ENCODE data around the gene GALNT11. TPM values are rescaled to one million over a fixed set of nuclear protein-coding genes. Genes with fewer than 3 reads are reported as not detected.

Gene GALNT11
- total RNA-seq, 2 donors from 2014 or later, result 32.7 to 35.3 TPM

DNA sequence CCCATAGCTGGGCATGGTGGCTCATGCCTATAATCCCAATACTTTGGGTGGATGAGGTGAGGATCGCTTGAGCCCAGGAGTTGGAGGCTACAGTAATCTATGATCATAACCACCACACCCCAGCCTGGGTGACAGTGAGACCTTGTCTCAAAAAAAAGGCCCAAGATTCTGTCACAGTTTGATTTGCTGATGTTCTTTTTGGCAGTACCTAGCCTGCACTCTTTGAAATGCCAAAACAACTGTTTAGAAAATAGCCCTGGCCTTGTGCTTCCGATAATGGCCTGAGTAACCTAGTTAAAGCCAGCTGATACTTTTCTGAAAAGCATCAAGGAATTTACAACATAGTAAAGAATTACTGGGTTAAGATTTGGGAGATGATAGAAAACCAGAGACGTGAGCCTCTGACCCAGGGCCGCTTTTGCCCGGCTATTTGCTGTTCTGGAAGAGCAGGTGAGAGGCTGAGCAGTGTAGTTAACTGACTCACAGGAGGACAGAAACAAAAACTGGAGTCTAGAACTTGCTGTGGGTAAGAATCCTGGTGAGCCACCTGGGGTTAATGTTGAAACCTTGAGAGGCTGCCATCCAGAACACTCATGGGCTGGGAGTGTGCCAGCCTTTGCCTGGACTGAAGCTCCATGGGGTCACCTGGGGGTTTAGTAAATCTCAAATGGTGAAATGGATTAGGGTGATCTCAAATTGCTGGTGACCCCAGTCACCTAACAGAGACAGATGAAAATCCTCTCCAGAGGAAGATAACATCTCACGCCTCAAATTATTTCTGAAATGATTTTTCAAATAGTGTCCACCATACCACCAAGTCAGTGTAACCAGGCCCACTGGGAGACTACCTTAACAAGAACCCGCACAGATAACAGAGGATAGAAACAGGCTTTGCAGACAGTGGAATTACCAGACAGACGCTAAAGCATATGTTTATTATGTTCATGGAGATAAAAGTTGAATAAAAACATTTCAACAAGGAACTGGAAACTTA is 51.8 kb downstream of the GALNT11 start:
- Histone ChIP-seq H3K27me3 (ENCODE audit: control insufficient read depth, insufficient read depth, low read length, poor library complexity, severe bottlenecking) (no peaks in the 10 kb centered on the region), H3K27ac (ENCODE audit: low read depth, low read length) (no peak overlapping the region), H3K36me3 (ENCODE audit: control insufficient read depth, insufficient read depth, low read length) (no peaks in the 10 kb centered on the region), H3K9ac (ENCODE audit: extremely low read depth, low read length, poor library complexity, severe bottlenecking) (no peak overlapping the region), H3K4me1 (ENCODE audit: control insufficient read depth, insufficient read depth, low read length) (peaks cover 17% of the 10 kb centered on the region), H3K9me3 (ENCODE audit: control insufficient read depth, low read length) (peaks cover 10% of the 10 kb centered on the region), H3K4me3 (ENCODE audit: low read length) (peak overlapping the region; percentile 46)
- Mint-ChIP-seq H3K36me3 (ENCODE audit: low read depth) (peaks cover 2% of the 10 kb centered on the region), H3K4me1 (peaks cover 40% of the 10 kb centered on the region), H3K27ac (peak overlapping the region; percentile 76), H3K4me3 (no peak overlapping the region), H3K9me3 (no peaks in the 10 kb centered on the region), H3K27me3 (ENCODE audit: insufficient read depth) (no peaks in the 10 kb centered on the region)
- 94 to 96% methylated on average over 3 to 8 of the region's 8 CpGs for WGBS, 2 experiments (ENCODE audit: insufficient coverage in 1 of 2, insufficient read length in 1 of 2)
- DNase-seq, result no peak
- TF ChIP-seq, protein P1, sequence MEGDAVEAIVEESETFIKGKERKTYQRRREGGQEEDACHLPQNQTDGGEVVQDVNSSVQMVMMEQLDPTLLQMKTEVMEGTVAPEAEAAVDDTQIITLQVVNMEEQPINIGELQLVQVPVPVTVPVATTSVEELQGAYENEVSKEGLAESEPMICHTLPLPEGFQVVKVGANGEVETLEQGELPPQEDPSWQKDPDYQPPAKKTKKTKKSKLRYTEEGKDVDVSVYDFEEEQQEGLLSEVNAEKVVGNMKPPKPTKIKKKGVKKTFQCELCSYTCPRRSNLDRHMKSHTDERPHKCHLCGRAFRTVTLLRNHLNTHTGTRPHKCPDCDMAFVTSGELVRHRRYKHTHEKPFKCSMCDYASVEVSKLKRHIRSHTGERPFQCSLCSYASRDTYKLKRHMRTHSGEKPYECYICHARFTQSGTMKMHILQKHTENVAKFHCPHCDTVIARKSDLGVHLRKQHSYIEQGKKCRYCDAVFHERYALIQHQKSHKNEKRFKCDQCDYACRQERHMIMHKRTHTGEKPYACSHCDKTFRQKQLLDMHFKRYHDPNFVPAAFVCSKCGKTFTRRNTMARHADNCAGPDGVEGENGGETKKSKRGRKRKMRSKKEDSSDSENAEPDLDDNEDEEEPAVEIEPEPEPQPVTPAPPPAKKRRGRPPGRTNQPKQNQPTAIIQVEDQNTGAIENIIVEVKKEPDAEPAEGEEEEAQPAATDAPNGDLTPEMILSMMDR (conservative IDR thresholded peaks at IDR 0.05), result no peak

DNA sequence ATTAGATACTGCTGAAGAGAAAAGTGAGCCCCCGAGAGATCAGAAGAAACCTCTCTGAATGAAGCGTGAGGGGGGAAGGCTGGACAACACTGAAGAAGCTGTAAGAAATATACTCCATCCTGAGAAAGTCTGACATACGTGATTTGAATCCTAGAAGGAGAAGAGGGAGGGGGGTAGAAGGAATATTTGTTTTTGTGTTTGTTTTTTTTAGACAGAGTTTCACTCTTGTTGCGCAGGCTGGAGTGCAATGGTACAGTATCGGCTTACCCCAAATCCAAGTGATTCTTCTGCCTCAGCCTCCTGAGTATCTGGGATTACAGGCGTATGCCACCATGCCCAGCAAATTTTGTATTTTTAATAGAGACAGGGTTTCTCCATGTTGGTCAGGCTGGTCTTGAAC is 52.6 kb downstream of the GALNT11 start:
- peaks cover 2% of the 10 kb centered on the region for H3K36me3 Mint-ChIP-seq (ENCODE audit: low read depth)
- Histone ChIP-seq H3K9me3 (ENCODE audit: control insufficient read depth, low read length) (peaks cover 5% of the 10 kb centered on the region), H3K4me3 (ENCODE audit: low read length) (no peak overlapping the region), H3K36me3 (ENCODE audit: control insufficient read depth, insufficient read depth, low read length) (no peaks in the 10 kb centered on the region), H3K27me3 (ENCODE audit: control insufficient read depth, insufficient read depth, low read length, poor library complexity, severe bottlenecking) (no peaks in the 10 kb centered on the region), H3K9ac (ENCODE audit: extremely low read depth, low read length, poor library complexity, severe bottlenecking) (no peak overlapping the region), H3K27ac (ENCODE audit: low read depth, low read length) (no peak overlapping the region), H3K4me1 (ENCODE audit: control insufficient read depth, insufficient read depth, low read length) (peaks cover 17% of the 10 kb centered on the region)
- 93 to 96% methylated on average over 3 to 6 of the region's 6 CpGs for WGBS, 2 experiments (ENCODE audit: insufficient coverage in 1 of 2, insufficient read length in 1 of 2)
- no peaks in the 10 kb centered on the region for H3K27me3 Mint-ChIP-seq (ENCODE audit: insufficient read depth)
- no peaks in the 10 kb centered on the region for H3K9me3 Mint-ChIP-seq
- H3K4me3 Mint-ChIP-seq, result no peak overlapping the region
- TF ChIP-seq, protein P1 (conservative IDR thresholded peaks at IDR 0.05), result no peak
- peaks cover 40% of the 10 kb centered on the region for H3K4me1 Mint-ChIP-seq
- no peak for DNase-seq
- H3K27ac Mint-ChIP-seq, result peak overlapping the region; percentile 2

DNA sequence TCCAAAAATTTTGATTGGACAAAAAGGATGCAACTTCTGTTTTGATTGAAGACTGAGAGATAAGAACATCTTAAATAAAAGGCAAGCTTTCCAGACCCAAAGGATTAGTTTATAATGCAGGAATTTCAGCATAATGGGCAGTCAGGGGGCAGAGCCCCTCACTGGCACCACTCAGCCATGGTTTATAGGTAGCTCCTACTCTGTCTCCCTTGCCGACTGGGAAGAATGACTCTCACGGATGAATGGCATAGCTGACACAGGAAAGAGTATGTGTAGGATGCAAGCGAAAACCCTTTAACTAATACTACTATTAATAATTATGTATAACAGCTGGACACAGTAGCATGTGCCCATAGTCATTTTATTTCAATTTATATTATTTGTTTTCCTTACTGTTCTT is 53.3 kb downstream of the GALNT11 start:
- Histone ChIP-seq H3K9me3 (ENCODE audit: control insufficient read depth, low read length) (peaks cover 5% of the 10 kb centered on the region), H3K9ac (ENCODE audit: extremely low read depth, low read length, poor library complexity, severe bottlenecking) (no peak overlapping the region), H3K27me3 (ENCODE audit: control insufficient read depth, insufficient read depth, low read length, poor library complexity, severe bottlenecking) (no peaks in the 10 kb centered on the region), H3K4me1 (ENCODE audit: control insufficient read depth, insufficient read depth, low read length) (peaks cover 17% of the 10 kb centered on the region), H3K36me3 (ENCODE audit: control insufficient read depth, insufficient read depth, low read length) (no peaks in the 10 kb centered on the region), H3K27ac (ENCODE audit: low read depth, low read length) (no peak overlapping the region), H3K4me3 (ENCODE audit: low read length) (no peak overlapping the region)
- H3K36me3 Mint-ChIP-seq (ENCODE audit: low read depth), result peaks cover 2% of the 10 kb centered on the region
- H3K4me1 Mint-ChIP-seq, result peaks cover 36% of the 10 kb centered on the region
- H3K9me3 Mint-ChIP-seq, result no peaks in the 10 kb centered on the region
- TF ChIP-seq, protein P1 (conservative IDR thresholded peaks at IDR 0.05), result no peak
- H3K27ac Mint-ChIP-seq, result no peak overlapping the region
- no peaks in the 10 kb centered on the region for H3K27me3 Mint-ChIP-seq (ENCODE audit: insufficient read depth)
- H3K4me3 Mint-ChIP-seq, result no peak overlapping the region
- no peak for DNase-seq
- WGBS, 2 experiments (ENCODE audit: insufficient coverage in 1 of 2, insufficient read length in 1 of 2), result 86% methylated on average over 1 of the region's 3 CpGs; no CpG with 5 or more reads in 1 of the 2 experiments
